PFSK-1 (cell line): ENCODE data around the gene RPLP2.

Experiments
- FOXP2 ChIP-seq: optimal IDR thresholded peaks from 2 replicates; pipeline ENCODE3; 2011; ENCODE audit warnings: borderline replicate concordance, control low read depth, inconsistent platforms; ENCODE audit not compliant: insufficient read depth; ENCODE audit errors: extremely low read length, extremely low read depth
- POLR2AphosphoS5 ChIP-seq: IDR thresholded peaks from 2 replicates; pipeline ENCODE4 v1.6.1; 2012; ENCODE audit warnings: low read depth, mild to moderate bottlenecking, control low read depth, low read length, moderate library complexity
- TAF1 ChIP-seq: IDR thresholded peaks from 2 replicates; pipeline ENCODE4 v1.6.1; 2012; ENCODE audit warnings: low read length, control low read depth, borderline replicate concordance; ENCODE audit not compliant: insufficient read depth
- TF ChIP-seq, protein P1 (sequence below), 2 experiments: IDR thresholded peaks; 2 replicates each; pipeline versions ENCODE4 v1.6.1 to v1.8.0; 2011 to 2012; ENCODE audit warnings: low read depth in 2 of 2, low read length in 2 of 2, control low read depth in 1 of 2, inconsistent platforms in 1 of 2, mild to moderate bottlenecking in 1 of 2, moderate library complexity in 1 of 2; ENCODE audit not compliant: insufficient read depth in 1 of 2

DNA sequence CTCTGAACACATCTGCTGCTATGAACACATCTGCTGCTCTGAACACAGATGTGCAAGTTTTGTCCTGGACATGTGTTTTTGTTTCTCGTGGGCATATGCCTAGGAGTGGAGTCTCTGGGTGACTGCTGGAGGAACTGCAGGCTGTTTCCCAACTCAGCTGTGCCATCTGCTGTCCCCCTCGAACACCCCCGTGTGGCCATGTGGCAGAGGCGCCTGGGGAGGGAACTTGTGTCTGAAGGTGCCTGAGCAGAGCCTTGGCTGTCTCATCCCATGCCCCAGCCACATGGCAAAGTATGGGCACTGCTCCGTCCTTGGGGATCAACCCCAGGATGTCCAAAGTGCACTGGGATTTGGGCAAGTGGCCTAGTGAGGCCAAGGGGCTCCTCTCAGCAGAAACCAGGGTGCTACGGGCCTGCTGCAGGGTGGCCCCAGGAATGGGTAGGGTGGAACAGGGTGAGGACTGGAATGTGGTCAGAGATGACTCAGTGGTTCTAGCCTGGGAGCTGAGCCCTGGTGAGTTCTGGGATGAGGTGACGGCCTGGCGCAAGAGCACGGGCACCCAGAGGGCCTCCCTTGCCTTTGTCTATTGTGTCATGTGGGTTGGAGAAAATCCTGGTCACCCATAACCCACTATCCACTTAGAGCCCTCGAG, 47.2 kb upstream of the RPLP2 start:
- TF ChIP-seq POLR2AphosphoS5, result no peak
- TF ChIP-seq, protein P1, sequence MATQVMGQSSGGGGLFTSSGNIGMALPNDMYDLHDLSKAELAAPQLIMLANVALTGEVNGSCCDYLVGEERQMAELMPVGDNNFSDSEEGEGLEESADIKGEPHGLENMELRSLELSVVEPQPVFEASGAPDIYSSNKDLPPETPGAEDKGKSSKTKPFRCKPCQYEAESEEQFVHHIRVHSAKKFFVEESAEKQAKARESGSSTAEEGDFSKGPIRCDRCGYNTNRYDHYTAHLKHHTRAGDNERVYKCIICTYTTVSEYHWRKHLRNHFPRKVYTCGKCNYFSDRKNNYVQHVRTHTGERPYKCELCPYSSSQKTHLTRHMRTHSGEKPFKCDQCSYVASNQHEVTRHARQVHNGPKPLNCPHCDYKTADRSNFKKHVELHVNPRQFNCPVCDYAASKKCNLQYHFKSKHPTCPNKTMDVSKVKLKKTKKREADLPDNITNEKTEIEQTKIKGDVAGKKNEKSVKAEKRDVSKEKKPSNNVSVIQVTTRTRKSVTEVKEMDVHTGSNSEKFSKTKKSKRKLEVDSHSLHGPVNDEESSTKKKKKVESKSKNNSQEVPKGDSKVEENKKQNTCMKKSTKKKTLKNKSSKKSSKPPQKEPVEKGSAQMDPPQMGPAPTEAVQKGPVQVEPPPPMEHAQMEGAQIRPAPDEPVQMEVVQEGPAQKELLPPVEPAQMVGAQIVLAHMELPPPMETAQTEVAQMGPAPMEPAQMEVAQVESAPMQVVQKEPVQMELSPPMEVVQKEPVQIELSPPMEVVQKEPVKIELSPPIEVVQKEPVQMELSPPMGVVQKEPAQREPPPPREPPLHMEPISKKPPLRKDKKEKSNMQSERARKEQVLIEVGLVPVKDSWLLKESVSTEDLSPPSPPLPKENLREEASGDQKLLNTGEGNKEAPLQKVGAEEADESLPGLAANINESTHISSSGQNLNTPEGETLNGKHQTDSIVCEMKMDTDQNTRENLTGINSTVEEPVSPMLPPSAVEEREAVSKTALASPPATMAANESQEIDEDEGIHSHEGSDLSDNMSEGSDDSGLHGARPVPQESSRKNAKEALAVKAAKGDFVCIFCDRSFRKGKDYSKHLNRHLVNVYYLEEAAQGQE (IDR thresholded peaks at IDR 0.05; ENCODE audit: insufficient read depth in 1 of 2, low read depth in 2 of 2, low read length in 2 of 2), result no peak
- no peak for TF ChIP-seq TAF1
- no peak for TF ChIP-seq FOXP2
